ENCODE results near the gene B3GNT8.
"Not testable (repeated sequence)": the region's sequence is repeated elsewhere in the genome, so short reads cannot be mapped to it uniquely, and the experiment has no call there.

- not testable (repeated sequence) for TF ChIP-seq CTCF, EZH2 (IDR thresholded peaks at IDR 0.05)
These were observed 18.3 kb downstream of the B3GNT8 start for GRCh38 chr19:41408846-41409245.

Data from neural progenitor cell (in vitro differentiated cells).